ENCODE data around the gene L3MBTL4.

The L3MBTL4 gene

DNA sequence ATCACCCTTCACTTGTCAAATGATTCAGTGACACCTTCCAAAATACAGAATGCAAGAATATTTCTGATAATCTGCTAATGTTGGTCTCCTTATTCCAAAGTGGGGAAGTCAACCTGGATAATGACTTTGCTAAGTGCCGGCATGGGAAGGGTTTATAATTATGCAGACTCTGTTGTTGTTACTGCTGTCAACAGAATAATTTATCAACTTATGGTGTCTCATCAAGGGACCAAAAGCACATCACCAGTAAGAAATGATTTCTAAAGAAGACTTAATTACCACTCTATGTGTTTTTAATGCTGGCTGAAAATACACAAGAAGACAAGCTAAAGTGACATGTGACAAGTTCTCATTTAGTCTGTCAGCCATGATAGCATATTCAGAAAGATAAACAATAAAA lies 403.8 kb downstream of the L3MBTL4 start:
- no peak overlapping the region for H3K27ac ChIP-seq
- H3K4me3 ChIP-seq = no peak overlapping the region
- no peak for DNase-seq (ENCODE audit: low spot score)
- TF ChIP-seq CTCF (IDR thresholded peaks at IDR 0.05) = no peak

DNA sequence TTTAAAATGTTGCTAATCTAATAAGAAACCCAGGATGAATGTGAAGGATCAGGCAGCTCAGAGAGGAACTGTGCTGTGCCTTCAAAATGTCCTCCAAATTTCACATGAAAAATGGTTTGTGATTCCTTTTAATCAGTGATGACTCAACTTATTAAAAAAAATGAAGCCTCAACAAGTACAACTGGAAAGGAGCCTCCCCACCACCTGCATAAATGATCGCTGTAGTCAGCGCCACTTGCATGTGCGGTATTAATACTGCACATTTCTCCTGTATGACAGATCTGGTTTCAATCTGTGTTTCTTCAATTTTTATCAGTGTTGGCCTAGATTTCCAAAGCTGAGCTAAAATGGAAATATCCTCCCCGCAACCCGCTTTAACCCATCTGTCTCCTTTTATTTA lies 404.4 kb downstream of the L3MBTL4 start:
- Histone ChIP-seq H3K27ac (no peak overlapping the region), H3K4me3 (no peak overlapping the region)
- no peak for TF ChIP-seq CTCF (IDR thresholded peaks at IDR 0.05)
- DNase-seq (ENCODE audit: low spot score) = no peak

GRCh38 chr18:6009756-6010155 lies 405.0 kb downstream of the L3MBTL4 start:
- no peak overlapping the region for H3K27ac ChIP-seq
- no peak overlapping the region for H3K4me3 ChIP-seq
- TF ChIP-seq CTCF (IDR thresholded peaks at IDR 0.05) = no peak
- no peak for DNase-seq (ENCODE audit: low spot score)

DNA sequence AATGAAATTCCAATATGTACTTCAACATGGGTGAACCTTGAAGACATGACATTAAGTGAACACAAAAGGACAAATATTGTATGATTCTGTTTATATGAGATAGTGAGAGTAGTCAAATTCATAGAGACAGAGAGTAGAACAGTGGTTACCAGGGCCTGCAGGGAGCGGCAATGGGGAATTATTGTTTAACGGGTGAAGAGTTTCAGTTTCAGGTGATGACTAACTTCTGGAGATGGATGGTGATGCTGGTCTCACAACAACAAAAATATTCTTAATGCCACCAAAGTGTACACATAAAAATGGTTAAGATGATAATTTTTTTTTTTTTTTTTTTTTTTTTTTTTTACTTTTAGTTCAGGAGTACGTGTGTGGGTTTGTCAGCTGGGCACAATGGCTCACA lies 410.0 kb downstream of the L3MBTL4 start:
- TF ChIP-seq CTCF (IDR thresholded peaks at IDR 0.05) = no peak
- H3K4me3 ChIP-seq = no peak overlapping the region
- DNase-seq (ENCODE audit: low spot score) = no peak
- H3K27ac ChIP-seq = no peak overlapping the region

DNA sequence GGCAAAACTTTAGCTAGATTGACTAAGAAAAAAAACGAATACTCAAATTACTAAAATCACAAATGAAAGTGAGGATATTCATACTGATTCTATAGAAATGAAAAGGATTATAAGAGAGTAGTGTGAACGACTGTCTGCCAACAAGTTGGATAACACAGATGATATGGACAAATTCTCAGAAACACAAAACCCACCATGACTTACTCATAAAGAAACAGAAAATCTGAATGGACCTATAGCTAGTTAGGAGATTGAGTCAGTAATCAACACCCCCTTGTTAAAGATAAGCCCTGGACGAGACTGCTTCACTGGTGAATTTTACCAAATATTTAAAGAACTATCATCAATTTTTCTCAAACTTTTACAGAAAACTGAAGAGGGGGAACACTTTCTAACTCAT lies 410.6 kb downstream of the L3MBTL4 start:
- no peak for DNase-seq (ENCODE audit: low spot score)
- no peak overlapping the region for H3K4me3 ChIP-seq
- H3K27ac ChIP-seq = no peak overlapping the region
- no peak for TF ChIP-seq CTCF (IDR thresholded peaks at IDR 0.05)

DNA sequence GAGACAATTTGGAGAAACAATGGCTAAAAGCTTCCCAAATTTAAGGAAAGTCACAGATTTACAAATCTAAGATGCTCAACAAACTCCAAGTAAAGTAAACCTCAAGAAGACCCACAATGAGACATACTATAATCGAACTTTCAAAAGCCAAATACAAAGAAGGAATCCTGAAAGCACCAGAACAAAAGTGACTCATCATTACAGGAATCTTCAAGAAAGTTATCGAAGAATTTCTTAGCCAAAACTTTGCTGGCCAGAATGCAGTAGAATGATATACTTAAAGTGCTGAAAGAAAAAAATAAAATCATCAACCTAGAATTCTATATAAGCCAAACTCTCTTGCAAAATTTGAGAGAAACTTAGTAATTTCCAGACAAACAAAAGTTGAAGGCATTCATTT lies 412.8 kb downstream of the L3MBTL4 start:
- TF ChIP-seq CTCF (IDR thresholded peaks at IDR 0.05) = no peak
- Histone ChIP-seq H3K27ac (no peak overlapping the region), H3K4me3 (no peak overlapping the region)
- DNase-seq (ENCODE audit: low spot score) = no peak

DNA sequence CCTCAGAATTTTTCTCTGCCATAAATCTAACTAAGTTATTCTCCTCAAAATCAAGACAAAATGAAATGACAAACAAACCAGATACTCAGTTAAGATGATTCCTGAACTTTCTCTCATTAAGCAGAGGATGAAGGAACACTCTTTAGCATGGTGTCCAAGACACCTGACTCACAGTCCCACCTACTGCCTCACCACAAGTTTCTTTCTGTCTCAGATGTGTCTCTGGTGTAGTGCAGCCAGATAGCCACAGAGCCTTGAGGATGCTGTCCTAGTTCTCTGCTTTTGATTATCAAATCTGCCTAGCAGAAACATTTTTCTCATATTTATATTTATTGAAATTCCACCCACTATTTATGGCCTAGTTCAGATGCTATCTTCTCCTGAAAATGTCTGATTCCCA lies 415.8 kb downstream of the L3MBTL4 start:
- Histone ChIP-seq H3K4me3 (no peak overlapping the region), H3K27ac (no peak overlapping the region)
- DNase-seq (ENCODE audit: low spot score) = no peak
- TF ChIP-seq CTCF (IDR thresholded peaks at IDR 0.05) = no peak

Measured in coronary artery (tissue), 2 donors.